Measurements from ENCODE around the gene BRAF.

- TF ChIP-seq POLR2AphosphoS5 (IDR thresholded peaks at IDR 0.05; ENCODE audit: insufficient read depth, low read depth, low read length) (no peak), CTCF (IDR thresholded peaks at IDR 0.05; ENCODE audit: extremely low read depth in 1 of 2, insufficient read depth in 1 of 2, low read depth in 1 of 2, low read length in 2 of 2) (no peak)
These were observed 217.6 kb downstream of the BRAF start for GRCh38 chr7:140707132-140707531.

Data from endothelial cell of umbilical vein (primary cell).